VCaP (cell line): ENCODE measurements around the gene GPBP1L1.
A peak's percentile ranks its signal among the peaks of the same experiment; 100 is the strongest.

Source experiments
- H3K27ac ChIP-seq: fragments of 450-650 bp; 2 replicates; pipeline ENCODE4 v1.5.1; 2017
- CTCF ChIP-seq: fragments of 450-650 bp; conservative IDR thresholded peaks from 2 replicates; pipeline ENCODE4 v1.5.1; 2017; ENCODE audit warnings: mild to moderate bottlenecking, moderate library complexity

Gene GPBP1L1

GRCh38 chr1:45687014-45687753 lies 851 bp upstream of the GPBP1L1 start:
- H3K27ac ChIP-seq, result peak overlapping the region; percentile 96
- no peak for TF ChIP-seq CTCF

GRCh38 chr1:45686015-45686287 lies 382 bp downstream of the GPBP1L1 start:
- H3K27ac ChIP-seq, result peak overlapping the region; percentile 96
- no peak for TF ChIP-seq CTCF

GRCh38 chr1:45685308-45686014 lies 872 bp downstream of the GPBP1L1 start:
- TF ChIP-seq CTCF, result no peak
- H3K27ac ChIP-seq, result peak overlapping the region; percentile 96

- peak overlapping the region; percentile 96; the same call in 1 of the 2 replicates for H3K27ac ChIP-seq
- no peak for TF ChIP-seq CTCF
Measured at GRCh38 chr1:45684402-45684801, 1.9 kb downstream of the GPBP1L1 start.

- no peak overlapping the region for H3K27ac ChIP-seq
- no peak for TF ChIP-seq CTCF
Measured at GRCh38 chr1:45682942-45683341, 3.4 kb downstream of the GPBP1L1 start.

GRCh38 chr1:45679123-45679522 lies 7.2 kb downstream of the GPBP1L1 start:
- peak overlapping the region; percentile 47 for H3K27ac ChIP-seq
- no peak for TF ChIP-seq CTCF

GRCh38 chr1:45678489-45678888 lies 7.8 kb downstream of the GPBP1L1 start:
- no peak for TF ChIP-seq CTCF
- H3K27ac ChIP-seq, result peak overlapping the region; percentile 47
